ENCODE measurements around the gene RCOR2.

DNA sequence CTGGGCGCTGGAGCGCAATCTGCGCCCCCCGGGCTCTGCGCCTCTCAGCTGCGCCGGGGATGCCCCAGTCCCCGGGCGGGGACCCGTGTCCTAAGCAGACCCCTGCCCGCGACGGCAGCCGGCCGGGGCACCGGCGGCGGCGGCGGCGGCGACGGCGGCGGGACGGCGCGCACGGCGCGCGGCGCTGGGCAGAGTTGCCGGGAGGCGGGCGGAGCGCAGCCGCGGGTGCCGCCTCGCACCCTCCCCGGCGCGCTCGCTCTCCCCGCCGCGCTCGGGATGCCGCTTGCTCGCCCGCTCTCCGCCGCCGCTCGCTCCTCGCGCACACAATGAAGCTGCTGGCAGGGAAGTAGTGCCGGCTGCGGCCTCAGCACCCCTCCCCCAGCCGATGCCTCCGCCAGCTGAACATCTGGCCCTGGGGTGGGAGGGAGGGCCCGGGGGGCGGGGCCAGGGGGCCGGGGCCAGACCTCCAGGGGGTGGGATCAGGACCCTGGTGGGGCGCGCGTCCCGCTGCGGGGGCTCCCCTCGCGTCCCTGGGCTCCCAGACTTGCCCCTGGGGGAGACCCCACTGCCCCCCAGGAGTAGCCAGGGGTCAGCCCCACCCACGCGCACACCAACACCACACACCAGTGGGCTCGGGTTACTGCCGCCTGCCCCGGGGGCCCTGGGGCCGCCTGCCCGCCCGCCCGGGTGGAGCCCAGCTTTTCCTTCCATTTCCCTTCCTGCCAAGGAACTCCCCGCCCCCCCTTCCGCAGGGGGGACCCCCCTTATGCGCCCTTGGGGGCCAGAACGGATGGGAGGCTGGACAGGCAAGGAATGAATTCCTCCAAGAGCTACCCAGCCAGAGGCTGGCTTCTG lies at the start of gene RCOR2:
- TF ChIP-seq POLR2A (IDR thresholded peaks at IDR 0.05): no peak
- no peak for TF ChIP-seq CTCF (IDR thresholded peaks at IDR 0.05)
